Activated T-cell treated with anti-CD3 and anti-CD28 coated beads, Interleukin-2, amount 50 U/mL, for 72 hours (primary cell): ENCODE measurements around the gene MAGI1. TPM values are rescaled to one million over a fixed set of nuclear protein-coding genes. Genes with fewer than 3 reads are reported as not detected.

Experiments used
- ATAC-seq, 2 donors: fragments of 150-1000 bp; cut with Tn5 transposase; replicated peaks in 1 of 2; 2 replicates each; pipeline ENCODE4 v1.10.0; 2021; ENCODE audit warnings: moderate library complexity in 2 of 2, mild to moderate bottlenecking in 1 of 2
- DNase-seq, 2 donors: peaks; one replicate each; pipeline ENCODE4 v3.0.0; 2021 to 2022; ENCODE audit warnings: mixed read lengths in 1 of 2
- H3K27ac Mint-ChIP-seq: one replicate; pipeline ENCODE4 v1.8.0; 2022; ENCODE audit warnings: mild to moderate bottlenecking, moderate library complexity, mixed read lengths
- H3K27me3 Mint-ChIP-seq: one replicate; pipeline ENCODE4 v1.8.0; 2022; ENCODE audit warnings: low read depth, mixed read lengths
- H3K36me3 Mint-ChIP-seq, 2 donors: one replicate each; pipeline ENCODE4 v1.8.0; 2022; ENCODE audit warnings: mixed read lengths in 2 of 2, mild to moderate bottlenecking in 1 of 2; ENCODE audit not compliant: insufficient read depth in 2 of 2
- H3K4me1 Mint-ChIP-seq: one replicate; pipeline ENCODE4 v1.8.0; 2022; ENCODE audit warnings: low read depth, mixed read lengths
- H3K4me3 Mint-ChIP-seq, 2 donors: one replicate each; pipeline ENCODE4 v1.8.0; 2022; ENCODE audit warnings: mild to moderate bottlenecking in 2 of 2, mixed read lengths in 2 of 2, moderate library complexity in 2 of 2
- H3K9me3 Mint-ChIP-seq, 2 donors: one replicate each; pipeline ENCODE4 v1.8.0; 2022; ENCODE audit warnings: mixed read lengths in 2 of 2
- total RNA-seq, 2 donors: library from RNA; stranded (reverse); gene quantifications; one replicate each; pipeline ENCODE4 v1.2.3, GENCODE V29; 2022

The MAGI1 gene
- total RNA-seq, 2 donors from 2014 or later: 0.41 to 0.67 TPM

GRCh38 chr3:65936908-65937638 is 101.6 kb downstream of the MAGI1 start:
- Mint-ChIP-seq H3K27ac (no peak overlapping the region), H3K9me3 (peaks cover 0 to 3% of the 10 kb centered on the region in 2 donors), H3K4me1 (no peaks in the 10 kb centered on the region), H3K36me3 (no peaks in the 10 kb centered on the region), H3K27me3 (peaks cover 7% of the 10 kb centered on the region), H3K4me3 (no peak overlapping the region)
- DNase-seq: no peak
- ATAC-seq: no peak

- ATAC-seq (peak in 1 of 2 donors; percentile 28), DNase-seq (peak in 1 of 2 donors; percentile 0)
- Mint-ChIP-seq H3K27ac (no peak overlapping the region), H3K27me3 (peaks cover 7% of the 10 kb centered on the region), H3K4me3 (no peak overlapping the region), H3K9me3 (peaks cover 0 to 4% of the 10 kb centered on the region in 2 donors), H3K4me1 (no peaks in the 10 kb centered on the region), H3K36me3 (no peaks in the 10 kb centered on the region)
These were observed 103.0 kb downstream of the MAGI1 start for GRCh38 chr3:65935724-65936123.

- DNase-seq: no peak
- peaks cover 0 to 4% of the 10 kb centered on the region in 2 donors for H3K9me3 Mint-ChIP-seq
- no peaks in the 10 kb centered on the region for H3K4me1 Mint-ChIP-seq
These were observed 108.1 kb downstream of the MAGI1 start for GRCh38 chr3:65930648-65931047.

GRCh38 chr3:65928110-65928509 is 110.6 kb downstream of the MAGI1 start:
- ATAC-seq (no peak), DNase-seq (no peak)
- peaks cover 0 to 1% of the 10 kb centered on the region in 2 donors for H3K9me3 Mint-ChIP-seq
- no peak overlapping the region for H3K4me3 Mint-ChIP-seq
- H3K27ac Mint-ChIP-seq: no peak overlapping the region
- H3K27me3 Mint-ChIP-seq: no peaks in the 10 kb centered on the region
- no peaks in the 10 kb centered on the region for H3K4me1 Mint-ChIP-seq
- H3K36me3 Mint-ChIP-seq: no peaks in the 10 kb centered on the region

More at GRCh38 chr3:65930648-65931047, 108.1 kb downstream of the MAGI1 start:
- H3K4me3 Mint-ChIP-seq: no peak overlapping the region
- H3K27ac Mint-ChIP-seq: no peak overlapping the region
- ATAC-seq: no peak
- no peaks in the 10 kb centered on the region for H3K27me3 Mint-ChIP-seq
- no peaks in the 10 kb centered on the region for H3K36me3 Mint-ChIP-seq

GRCh38 chr3:65927576-65927975 is 111.1 kb downstream of the MAGI1 start:
- Mint-ChIP-seq H3K4me3 (no peak overlapping the region), H3K36me3 (no peaks in the 10 kb centered on the region), H3K27ac (no peak overlapping the region), H3K9me3 (peaks cover 0 to 1% of the 10 kb centered on the region in 2 donors), H3K27me3 (no peaks in the 10 kb centered on the region), H3K4me1 (no peaks in the 10 kb centered on the region)
- DNase-seq (no peak), ATAC-seq (no peak)

- Mint-ChIP-seq H3K4me3 (no peak overlapping the region), H3K27me3 (no peaks in the 10 kb centered on the region), H3K27ac (no peak overlapping the region), H3K36me3 (no peaks in the 10 kb centered on the region), H3K4me1 (no peaks in the 10 kb centered on the region), H3K9me3 (peaks cover 0 to 2% of the 10 kb centered on the region in 2 donors)
- ATAC-seq (no peak), DNase-seq (no peak)
These were observed 113.3 kb downstream of the MAGI1 start for GRCh38 chr3:65925254-65925954.

- H3K4me3 Mint-ChIP-seq: no peak overlapping the region
- peaks cover 0 to 2% of the 10 kb centered on the region in 2 donors for H3K9me3 Mint-ChIP-seq
- ATAC-seq (no peak), DNase-seq (no peak)
- no peaks in the 10 kb centered on the region for H3K27me3 Mint-ChIP-seq
- no peaks in the 10 kb centered on the region for H3K4me1 Mint-ChIP-seq
- no peak overlapping the region for H3K27ac Mint-ChIP-seq
- no peaks in the 10 kb centered on the region for H3K36me3 Mint-ChIP-seq
These were observed 114.0 kb downstream of the MAGI1 start for GRCh38 chr3:65924762-65925161.

GRCh38 chr3:65922441-65922840 is 116.3 kb downstream of the MAGI1 start:
- H3K4me3 Mint-ChIP-seq: no peak overlapping the region
- H3K36me3 Mint-ChIP-seq: no peaks in the 10 kb centered on the region
- ATAC-seq: no peak

GRCh38 chr3:65919826-65920225 is 118.9 kb downstream of the MAGI1 start:
- DNase-seq (no peak), ATAC-seq (no peak)
- Mint-ChIP-seq H3K36me3 (no peaks in the 10 kb centered on the region), H3K9me3 (peaks cover 3% of the 10 kb centered on the region in 2 donors), H3K4me1 (no peaks in the 10 kb centered on the region), H3K27ac (no peak overlapping the region), H3K4me3 (no peak overlapping the region), H3K27me3 (no peaks in the 10 kb centered on the region)

More at GRCh38 chr3:65922441-65922840, 116.3 kb downstream of the MAGI1 start:
- no peak for DNase-seq
- H3K27ac Mint-ChIP-seq: no peak overlapping the region
- H3K9me3 Mint-ChIP-seq: peaks cover 0 to 2% of the 10 kb centered on the region in 2 donors
- no peaks in the 10 kb centered on the region for H3K27me3 Mint-ChIP-seq
- no peaks in the 10 kb centered on the region for H3K4me1 Mint-ChIP-seq

GRCh38 chr3:65915477-65915876 is 123.2 kb downstream of the MAGI1 start:
- H3K9me3 Mint-ChIP-seq: peaks cover 1 to 3% of the 10 kb centered on the region in 2 donors

GRCh38 chr3:65914740-65915367 is 123.9 kb downstream of the MAGI1 start:
- no peak overlapping the region for H3K4me3 Mint-ChIP-seq
- no peak overlapping the region for H3K27ac Mint-ChIP-seq
- DNase-seq (no peak), ATAC-seq (no peak)
- peaks cover 1 to 3% of the 10 kb centered on the region in 2 donors for H3K9me3 Mint-ChIP-seq
- no peaks in the 10 kb centered on the region for H3K36me3 Mint-ChIP-seq
- no peaks in the 10 kb centered on the region for H3K27me3 Mint-ChIP-seq
- H3K4me1 Mint-ChIP-seq: no peaks in the 10 kb centered on the region

More at GRCh38 chr3:65915477-65915876, 123.2 kb downstream of the MAGI1 start:
- H3K4me1 Mint-ChIP-seq: no peaks in the 10 kb centered on the region
- DNase-seq: no peak
- H3K27ac Mint-ChIP-seq: no peak overlapping the region
- no peak overlapping the region for H3K4me3 Mint-ChIP-seq
- H3K27me3 Mint-ChIP-seq: no peaks in the 10 kb centered on the region
- ATAC-seq: no peak
- H3K36me3 Mint-ChIP-seq: no peaks in the 10 kb centered on the region

GRCh38 chr3:65914032-65914739 is 124.5 kb downstream of the MAGI1 start:
- Mint-ChIP-seq H3K27ac (no peak overlapping the region), H3K9me3 (peaks cover 1 to 3% of the 10 kb centered on the region in 2 donors), H3K36me3 (no peaks in the 10 kb centered on the region), H3K27me3 (no peaks in the 10 kb centered on the region), H3K4me1 (no peaks in the 10 kb centered on the region), H3K4me3 (no peak overlapping the region)
- DNase-seq: no peak
- no peak for ATAC-seq

- DNase-seq: no peak
- no peaks in the 10 kb centered on the region for H3K36me3 Mint-ChIP-seq
- H3K9me3 Mint-ChIP-seq: peaks cover 3% of the 10 kb centered on the region in 2 donors
- no peak overlapping the region for H3K27ac Mint-ChIP-seq
- no peaks in the 10 kb centered on the region for H3K4me1 Mint-ChIP-seq
- no peak for ATAC-seq
- no peaks in the 10 kb centered on the region for H3K27me3 Mint-ChIP-seq
- no peak overlapping the region for H3K4me3 Mint-ChIP-seq
These were observed 126.1 kb downstream of the MAGI1 start for GRCh38 chr3:65912647-65913046.
